Measurements from ENCODE around the gene MAP3K12.
"Not testable (repeated sequence)": the region's sequence is repeated elsewhere in the genome, so short reads cannot be mapped to it uniquely, and the experiment has no call there.

DNA sequence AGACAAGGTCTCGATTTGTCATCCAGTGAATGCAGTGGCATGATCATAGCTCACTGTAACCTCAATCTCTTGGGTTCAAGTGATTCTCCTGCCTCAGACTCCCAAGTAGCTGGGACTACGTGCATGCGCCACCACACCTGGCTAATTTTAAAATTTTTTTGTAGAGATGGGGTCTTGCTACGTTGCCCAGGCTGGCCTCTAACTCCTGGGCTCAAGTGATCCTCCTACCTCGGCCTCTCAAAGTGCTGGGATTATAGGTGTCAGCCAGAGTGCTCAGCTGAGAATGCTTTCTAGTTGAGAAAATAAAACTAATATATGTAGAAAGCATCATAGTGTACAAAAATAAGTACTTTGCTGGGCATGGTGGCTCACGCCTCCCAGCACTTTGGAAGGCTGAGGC lies 49.1 kb upstream of the MAP3K12 start:
- TF ChIP-seq SMC3 (IDR thresholded peaks at IDR 0.05; ENCODE audit: low read depth, low read length); RAD21 (IDR thresholded peaks at IDR 0.05; ENCODE audit: low read length); CEBPB (IDR thresholded peaks at IDR 0.05; ENCODE audit: low read depth, low read length); POLR2A (IDR thresholded peaks at IDR 0.05; ENCODE audit: low read depth, low read length); MAZ (IDR thresholded peaks at IDR 0.05; ENCODE audit: borderline replicate concordance, low read depth, low read length); RCOR1 (IDR thresholded peaks at IDR 0.05; ENCODE audit: insufficient replicate concordance, low read length); BHLHE40 (IDR thresholded peaks at IDR 0.05; ENCODE audit: low read depth, low read length): not testable (repeated sequence)
- TF ChIP-seq, protein P1, sequence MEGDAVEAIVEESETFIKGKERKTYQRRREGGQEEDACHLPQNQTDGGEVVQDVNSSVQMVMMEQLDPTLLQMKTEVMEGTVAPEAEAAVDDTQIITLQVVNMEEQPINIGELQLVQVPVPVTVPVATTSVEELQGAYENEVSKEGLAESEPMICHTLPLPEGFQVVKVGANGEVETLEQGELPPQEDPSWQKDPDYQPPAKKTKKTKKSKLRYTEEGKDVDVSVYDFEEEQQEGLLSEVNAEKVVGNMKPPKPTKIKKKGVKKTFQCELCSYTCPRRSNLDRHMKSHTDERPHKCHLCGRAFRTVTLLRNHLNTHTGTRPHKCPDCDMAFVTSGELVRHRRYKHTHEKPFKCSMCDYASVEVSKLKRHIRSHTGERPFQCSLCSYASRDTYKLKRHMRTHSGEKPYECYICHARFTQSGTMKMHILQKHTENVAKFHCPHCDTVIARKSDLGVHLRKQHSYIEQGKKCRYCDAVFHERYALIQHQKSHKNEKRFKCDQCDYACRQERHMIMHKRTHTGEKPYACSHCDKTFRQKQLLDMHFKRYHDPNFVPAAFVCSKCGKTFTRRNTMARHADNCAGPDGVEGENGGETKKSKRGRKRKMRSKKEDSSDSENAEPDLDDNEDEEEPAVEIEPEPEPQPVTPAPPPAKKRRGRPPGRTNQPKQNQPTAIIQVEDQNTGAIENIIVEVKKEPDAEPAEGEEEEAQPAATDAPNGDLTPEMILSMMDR (conservative IDR thresholded peaks at IDR 0.05; ENCODE audit: low read depth, low read length): not testable (repeated sequence)

All from IMR-90 (cell line).